Measurements from ENCODE around the gene F11R. TPM values are rescaled to one million over a fixed set of nuclear protein-coding genes. Genes with fewer than 3 reads are reported as not detected.

The F11R gene
- total and polyA plus RNA-seq, 10 of the 15 experiments (the other 5 are each of a cell fraction or from before 2014, with no cell fraction given), result 15.3 to 80.9 (median 24.3) TPM

DNA sequence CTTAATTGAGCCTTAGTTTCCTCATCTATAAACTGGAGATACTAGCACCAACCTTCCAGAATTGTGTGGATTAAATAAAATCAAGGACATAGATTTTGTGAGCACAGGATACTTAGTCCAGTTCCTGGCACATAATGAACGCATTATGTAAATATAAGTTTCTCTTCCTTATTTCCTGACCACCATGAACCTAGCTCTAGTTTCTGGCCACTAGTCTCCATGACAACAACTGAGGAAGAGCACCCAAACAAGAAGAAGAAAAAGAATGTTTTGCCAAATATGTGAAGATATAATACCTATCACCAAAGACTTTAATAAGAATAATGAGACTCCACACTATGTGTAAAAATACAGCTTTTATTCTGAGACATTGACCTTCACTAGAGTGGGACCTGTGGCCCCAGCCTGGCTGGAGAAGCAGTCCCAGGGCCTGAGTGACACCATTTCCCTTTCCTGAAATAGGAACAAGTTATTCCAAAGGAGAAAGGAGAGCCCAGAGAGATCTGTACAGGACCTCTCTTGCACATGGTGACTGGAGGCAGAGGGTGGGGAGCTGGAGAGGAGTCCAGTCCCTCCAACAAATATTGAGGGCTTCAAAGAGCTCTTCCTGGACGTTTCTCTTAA lies 25.8 kb upstream of the F11R start (continued):
- TF ChIP-seq, protein P1, sequence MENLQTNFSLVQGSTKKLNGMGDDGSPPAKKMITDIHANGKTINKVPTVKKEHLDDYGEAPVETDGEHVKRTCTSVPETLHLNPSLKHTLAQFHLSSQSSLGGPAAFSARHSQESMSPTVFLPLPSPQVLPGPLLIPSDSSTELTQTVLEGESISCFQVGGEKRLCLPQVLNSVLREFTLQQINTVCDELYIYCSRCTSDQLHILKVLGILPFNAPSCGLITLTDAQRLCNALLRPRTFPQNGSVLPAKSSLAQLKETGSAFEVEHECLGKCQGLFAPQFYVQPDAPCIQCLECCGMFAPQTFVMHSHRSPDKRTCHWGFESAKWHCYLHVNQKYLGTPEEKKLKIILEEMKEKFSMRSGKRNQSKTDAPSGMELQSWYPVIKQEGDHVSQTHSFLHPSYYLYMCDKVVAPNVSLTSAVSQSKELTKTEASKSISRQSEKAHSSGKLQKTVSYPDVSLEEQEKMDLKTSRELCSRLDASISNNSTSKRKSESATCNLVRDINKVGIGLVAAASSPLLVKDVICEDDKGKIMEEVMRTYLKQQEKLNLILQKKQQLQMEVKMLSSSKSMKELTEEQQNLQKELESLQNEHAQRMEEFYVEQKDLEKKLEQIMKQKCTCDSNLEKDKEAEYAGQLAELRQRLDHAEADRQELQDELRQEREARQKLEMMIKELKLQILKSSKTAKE (IDR thresholded peaks at IDR 0.05; ENCODE audit: low read depth, poor library complexity, severe bottlenecking), result peak; percentile 59
- TF ChIP-seq, protein P2, sequence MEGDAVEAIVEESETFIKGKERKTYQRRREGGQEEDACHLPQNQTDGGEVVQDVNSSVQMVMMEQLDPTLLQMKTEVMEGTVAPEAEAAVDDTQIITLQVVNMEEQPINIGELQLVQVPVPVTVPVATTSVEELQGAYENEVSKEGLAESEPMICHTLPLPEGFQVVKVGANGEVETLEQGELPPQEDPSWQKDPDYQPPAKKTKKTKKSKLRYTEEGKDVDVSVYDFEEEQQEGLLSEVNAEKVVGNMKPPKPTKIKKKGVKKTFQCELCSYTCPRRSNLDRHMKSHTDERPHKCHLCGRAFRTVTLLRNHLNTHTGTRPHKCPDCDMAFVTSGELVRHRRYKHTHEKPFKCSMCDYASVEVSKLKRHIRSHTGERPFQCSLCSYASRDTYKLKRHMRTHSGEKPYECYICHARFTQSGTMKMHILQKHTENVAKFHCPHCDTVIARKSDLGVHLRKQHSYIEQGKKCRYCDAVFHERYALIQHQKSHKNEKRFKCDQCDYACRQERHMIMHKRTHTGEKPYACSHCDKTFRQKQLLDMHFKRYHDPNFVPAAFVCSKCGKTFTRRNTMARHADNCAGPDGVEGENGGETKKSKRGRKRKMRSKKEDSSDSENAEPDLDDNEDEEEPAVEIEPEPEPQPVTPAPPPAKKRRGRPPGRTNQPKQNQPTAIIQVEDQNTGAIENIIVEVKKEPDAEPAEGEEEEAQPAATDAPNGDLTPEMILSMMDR (IDR thresholded peaks at IDR 0.05 in 2 of 3, conservative IDR thresholded peaks at IDR 0.05 in 1 of 3; ENCODE audit: control insufficient read depth in 2 of 3, extremely low read depth in 1 of 3, insufficient read depth in 1 of 3, low read depth in 3 of 3, low read length in 3 of 3), result no peak
- TF ChIP-seq SUZ12 (IDR thresholded peaks at IDR 0.05; ENCODE audit: unreplicated experiment) (no peak), ESRRA (IDR thresholded peaks at IDR 0.05; ENCODE audit: low read length) (no peak), CHD2 (IDR thresholded peaks at IDR 0.05; ENCODE audit: borderline replicate concordance, low read depth, low read length) (0 out of 2 replicates have a peak, but pooled peaks have one; percentile 22), DPF2 (IDR thresholded peaks at IDR 0.05) (peak; percentile 92; the same call in 1 of the 2 replicates), POU2F2 (IDR thresholded peaks at IDR 0.05; ENCODE audit: borderline replicate concordance, low read depth, low read length) (peak; percentile 94), ZSCAN29 (IDR thresholded peaks at IDR 0.05) (0 out of 2 replicates have a peak, but pooled peaks have one; percentile 23), SPI1 (IDR thresholded peaks at IDR 0.05; ENCODE audit: borderline replicate concordance, insufficient read depth, low read depth, low read length) (peak; percentile 97), ZNF217 (IDR thresholded peaks at IDR 0.05) (no peak), MTA3 (IDR thresholded peaks at IDR 0.05; ENCODE audit: borderline replicate concordance, low read length) (no peak), NFYB (IDR thresholded peaks at IDR 0.05; ENCODE audit: insufficient read depth, low read depth, low read length) (no peak), ETV6 (conservative IDR thresholded peaks at IDR 0.05 in 1 of 2, IDR thresholded peaks at IDR 0.05 in 1 of 2; ENCODE audit: borderline replicate concordance in 1 of 2, low read depth in 1 of 2) (no peak), SIN3A (IDR thresholded peaks at IDR 0.05; ENCODE audit: low read depth, low read length) (0 out of 2 replicates have a peak, but pooled peaks have one; percentile 39), BACH1 (IDR thresholded peaks at IDR 0.05; ENCODE audit: borderline replicate concordance) (peak; percentile 28; the same call in 1 of the 2 replicates), CREM (IDR thresholded peaks at IDR 0.05; ENCODE audit: low read depth) (no peak), BMI1 (IDR thresholded peaks at IDR 0.05; ENCODE audit: borderline replicate concordance) (peak; percentile 96)

All from GM12878 (cell line).